SK-N-SH (cell line): ENCODE measurements around the gene UTP3. TPM values are rescaled to one million over a fixed set of nuclear protein-coding genes. Genes with fewer than 3 reads are reported as not detected.

Experiments
- CTCF ChIA-PET: fragments of 300-600, 350-600 bp; formaldehyde crosslinking; extraction: SDS; loops from one replicate; lab custom pipeline; 2021; lab: Yijun Ruan, JAX
- POLR2A ChIA-PET: fragments of 350-600 bp; sonication (Branson Sonifier 250); formaldehyde crosslinking; extraction: SDS; loops from one replicate; lab custom pipeline; 2020; ENCODE audit warnings: antibody characterized with exemption, inconsistent platforms; lab: Yijun Ruan, JAX
- DNase-seq: peaks from one replicate; pipeline ENCODE4 v3.0.0; 2012
- H2AFZ ChIP-seq: fragments of 200-600 bp; sonication (generic); 2 replicates; pipeline ENCODE4 v1.8.1; 2016; ENCODE audit warnings: antibody characterized with exemption, mild to moderate bottlenecking, low read depth
- H3F3A ChIP-seq: fragments of 200-600 bp; sonication (generic); replicated peaks from 2 replicates; pipeline ENCODE3; 2016; ENCODE audit warnings: antibody characterized with exemption, mild to moderate bottlenecking; ENCODE audit not compliant: insufficient read depth
- H3K27ac ChIP-seq, 2 experiments: fragments of 200-500 bp in 1 of 2; fragments of 200-600 bp in 1 of 2; sonication (Bioruptor generic) in 1 of 2; sonication (generic), shearing (Covaris generic) in 1 of 2; 2 replicates each; pipeline versions ENCODE4 v1.5.1 to v1.6.1; 2014 to 2016; ENCODE audit warnings: low read depth in 2 of 2, inconsistent platforms in 1 of 2, low read length in 1 of 2, mild to moderate bottlenecking in 1 of 2, mixed read lengths in 1 of 2
- H3K27me3 ChIP-seq: fragments of 200-600 bp; sonication (generic), shearing (Covaris generic); 2 replicates; pipeline ENCODE4 v1.6.1; 2016; ENCODE audit warnings: mixed run types; ENCODE audit not compliant: insufficient read depth
- H3K36me3 ChIP-seq, 2 experiments: fragments of 200-500 bp in 1 of 2; fragments of 200-600 bp in 1 of 2; sonication (Bioruptor generic) in 1 of 2; sonication (generic) in 1 of 2; replicated peaks in 1 of 2; 2 replicates each; pipeline versions ENCODE3 to v1.5.1; 2014 to 2016; ENCODE audit warnings: low read length in 1 of 2, mild to moderate bottlenecking in 1 of 2; ENCODE audit not compliant: insufficient read depth in 2 of 2, control insufficient read depth in 1 of 2
- H3K4me1 ChIP-seq, 2 experiments: fragments of 200-500 bp in 1 of 2; fragments of 200-600 bp in 1 of 2; sonication (Bioruptor generic) in 1 of 2; sonication (generic), shearing (Covaris generic) in 1 of 2; 2 replicates each; pipeline versions ENCODE4 v1.5.1 to v1.6.1; 2014 to 2016; ENCODE audit warnings: low read depth in 1 of 2, low read length in 1 of 2, mixed run types in 1 of 2; ENCODE audit not compliant: insufficient read depth in 2 of 2, control insufficient read depth in 1 of 2
- H3K4me2 ChIP-seq: fragments of 200-600 bp; sonication (generic), shearing (Covaris generic); 2 replicates; pipeline ENCODE4 v1.6.1; 2017; ENCODE audit warnings: mixed run types
- H3K4me3 ChIP-seq, 2 experiments: fragments of 200-500 bp in 1 of 2; fragments of 200-600 bp in 1 of 2; sonication (Bioruptor generic) in 1 of 2; sonication (generic), shearing (Covaris generic) in 1 of 2; 2 replicates each; pipeline versions ENCODE4 v1.5.1 to v1.8.1; 2014 to 2016; ENCODE audit warnings: low read depth in 2 of 2, inconsistent platforms in 1 of 2, low read length in 1 of 2, mild to moderate bottlenecking in 1 of 2, mixed read lengths in 1 of 2, moderate library complexity in 1 of 2
- H3K79me2 ChIP-seq: fragments of 200-600 bp; sonication (generic); 2 replicates; pipeline ENCODE4 v1.8.1; 2017; ENCODE audit warnings: mild to moderate bottlenecking; ENCODE audit not compliant: insufficient read depth
- H3K9ac ChIP-seq: fragments of 200-600 bp; sonication (generic); 2 replicates; pipeline ENCODE4 v1.6.1; 2017; ENCODE audit warnings: mixed run types
- H3K9me2 ChIP-seq: fragments of 200-600 bp; sonication (generic); 2 replicates; pipeline ENCODE4 v1.6.1; 2017; ENCODE audit warnings: mixed run types
- H3K9me3 ChIP-seq: fragments of 200-600 bp; sonication (generic); 2 replicates; pipeline ENCODE4 v1.6.1; 2017; ENCODE audit warnings: mixed run types, mild to moderate bottlenecking, moderate library complexity
- H4K20me1 ChIP-seq: fragments of 200-600 bp; sonication (generic); 2 replicates; pipeline ENCODE4 v1.6.1; 2017; ENCODE audit warnings: mild to moderate bottlenecking, mixed run types; ENCODE audit not compliant: insufficient read depth
- EZH2phosphoT487 ChIP-seq: fragments of 200-600 bp; sonication (generic); IDR thresholded peaks from 2 replicates; pipeline ENCODE4 v1.6.1; 2017; ENCODE audit warnings: low read depth, mixed run types, mild to moderate bottlenecking, antibody characterized with exemption, moderate library complexity, borderline replicate concordance
- FOXM1 ChIP-seq: IDR thresholded peaks from 2 replicates; pipeline ENCODE4 v1.4.0; 2012; ENCODE audit warnings: low read depth, mild to moderate bottlenecking
- GATA2 ChIP-seq: sonication (generic); formaldehyde crosslinking; IDR thresholded peaks from 2 replicates; pipeline ENCODE4 v1.5.0; 2020; ENCODE audit warnings: mild to moderate bottlenecking, missing genetic modification reagents
- MXI1 ChIP-seq: IDR thresholded peaks from 2 replicates; pipeline ENCODE4 v1.6.1; 2012; ENCODE audit warnings: mild to moderate bottlenecking, low read depth, low read length, improper control_type of control experiment
- NRF1 ChIP-seq: IDR thresholded peaks from 2 replicates; pipeline ENCODE4 v1.6.1; 2012; ENCODE audit warnings: low read depth, mild to moderate bottlenecking, low read length
- RAD21 ChIP-seq: IDR thresholded peaks from 2 replicates; pipeline ENCODE4 v1.6.1; 2012; ENCODE audit warnings: mild to moderate bottlenecking, low read length
- TCF12 ChIP-seq: IDR thresholded peaks from 2 replicates; pipeline ENCODE4 v1.4.0; 2012
- YY1 ChIP-seq: IDR thresholded peaks from 2 replicates; pipeline ENCODE4 v1.4.0; 2012; ENCODE audit warnings: low read depth, mild to moderate bottlenecking
- WGBS: methylation state at CpG from one replicate; pipeline ENCODE4 v1.1.6; 2017; ENCODE audit warnings: low lambda C conversion rate; 5-methylcytosine and 5-hydroxymethylcytosine counted together
- polyA plus RNA-seq, 3 experiments: library from polyadenylated mRNA; depleted of rRNA; stranded (reverse); fragments of >200 nt; gene quantifications; 2 replicates each; pipeline ENCODE4 v1.2.3, GENCODE V29; 2012
- TF ChIP-seq, protein P1 (sequence below): IDR thresholded peaks from 2 replicates; pipeline ENCODE4 v1.4.0; 2012; ENCODE audit warnings: low read depth, borderline replicate concordance
- TF ChIP-seq, protein P2 (sequence below): IDR thresholded peaks from 2 replicates; pipeline ENCODE4; 2012
- TF ChIP-seq, protein P3 (sequence below): IDR thresholded peaks from 2 replicates; pipeline ENCODE4 v1.6.1; 2012; ENCODE audit warnings: mild to moderate bottlenecking, low read depth, low read length, moderate library complexity
- TF ChIP-seq, protein P4 (sequence below): fragments of 200-600 bp; sonication (generic); IDR thresholded peaks from 2 replicates; pipeline ENCODE4 v1.6.1; 2017; ENCODE audit warnings: antibody characterized with exemption, mild to moderate bottlenecking, moderate library complexity
- TF ChIP-seq, protein P5 (sequence below): IDR thresholded peaks from 2 replicates; pipeline ENCODE4 v1.4.0; 2012; ENCODE audit warnings: low read depth, borderline replicate concordance

The UTP3 gene
- polyA plus RNA-seq, 1 of the 3 experiments (the other 2 are of a cell fraction): 36.9 TPM

DNA sequence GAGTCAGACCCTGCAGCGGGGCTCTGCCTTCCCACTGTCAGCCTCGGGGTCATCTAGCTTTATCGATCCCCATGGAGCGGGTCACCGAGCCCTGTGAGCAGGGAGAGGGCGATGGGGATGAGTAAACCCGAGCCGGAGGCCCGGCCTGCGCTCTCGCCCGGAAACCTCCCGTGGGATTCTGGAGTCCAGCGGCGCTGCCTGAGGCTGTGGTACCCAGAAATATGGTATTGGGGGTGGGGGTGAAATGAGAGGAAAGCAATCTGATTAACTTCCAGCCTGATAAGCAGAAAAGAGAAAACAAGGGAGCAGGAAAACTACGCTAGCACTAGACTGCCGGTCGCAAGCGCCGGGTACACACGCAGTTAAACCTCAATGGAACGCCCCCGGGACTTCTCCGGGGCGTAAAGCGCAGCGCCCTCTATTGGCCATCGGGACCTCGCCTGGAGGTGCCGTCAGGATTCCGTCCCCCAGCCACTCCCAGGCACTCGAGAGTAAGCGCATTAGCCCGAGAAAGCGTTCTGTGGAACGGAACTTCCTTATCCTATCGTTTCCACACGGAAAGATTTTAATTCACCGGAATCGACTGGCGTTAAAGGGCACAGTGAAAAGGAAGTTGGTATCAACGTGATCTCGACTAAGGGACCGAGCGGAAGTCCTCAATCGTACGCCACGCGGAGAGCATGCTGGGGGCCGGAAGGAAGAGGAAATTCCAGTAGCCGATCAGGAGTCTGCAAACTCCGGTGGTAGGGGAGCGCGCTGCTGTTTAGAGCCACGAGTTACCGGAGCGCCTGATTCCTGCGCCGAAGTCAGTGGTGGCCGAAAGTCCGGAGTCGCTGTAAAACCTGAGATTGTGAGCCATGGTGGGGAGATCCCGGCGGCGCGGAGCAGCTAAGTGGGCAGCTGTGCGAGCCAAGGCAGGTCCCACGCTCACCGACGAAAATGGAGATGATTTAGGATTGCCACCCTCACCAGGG lies at the start of gene UTP3 (continued):
- TF ChIP-seq, protein P1, sequence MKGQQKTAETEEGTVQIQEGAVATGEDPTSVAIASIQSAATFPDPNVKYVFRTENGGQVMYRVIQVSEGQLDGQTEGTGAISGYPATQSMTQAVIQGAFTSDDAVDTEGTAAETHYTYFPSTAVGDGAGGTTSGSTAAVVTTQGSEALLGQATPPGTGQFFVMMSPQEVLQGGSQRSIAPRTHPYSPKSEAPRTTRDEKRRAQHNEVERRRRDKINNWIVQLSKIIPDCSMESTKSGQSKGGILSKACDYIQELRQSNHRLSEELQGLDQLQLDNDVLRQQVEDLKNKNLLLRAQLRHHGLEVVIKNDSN: peak; percentile 80; the same call in 1 of the 2 replicates
- TF ChIP-seq FOXM1 (no peak), GATA2 (CRISPR knock-in tag) (peak; percentile 83), TCF12 (peak; percentile 57; the same call in 1 of the 2 replicates), NRF1 (peak; percentile 34; the same call in 1 of the 2 replicates), EZH2phosphoT487 (no peak)
- TF ChIP-seq, protein P2, sequence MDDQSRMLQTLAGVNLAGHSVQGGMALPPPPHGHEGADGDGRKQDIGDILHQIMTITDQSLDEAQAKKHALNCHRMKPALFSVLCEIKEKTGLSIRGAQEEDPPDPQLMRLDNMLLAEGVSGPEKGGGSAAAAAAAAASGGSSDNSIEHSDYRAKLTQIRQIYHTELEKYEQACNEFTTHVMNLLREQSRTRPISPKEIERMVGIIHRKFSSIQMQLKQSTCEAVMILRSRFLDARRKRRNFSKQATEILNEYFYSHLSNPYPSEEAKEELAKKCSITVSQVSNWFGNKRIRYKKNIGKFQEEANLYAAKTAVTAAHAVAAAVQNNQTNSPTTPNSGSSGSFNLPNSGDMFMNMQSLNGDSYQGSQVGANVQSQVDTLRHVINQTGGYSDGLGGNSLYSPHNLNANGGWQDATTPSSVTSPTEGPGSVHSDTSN: 0 out of 2 replicates have a peak, but pooled peaks have one; percentile 24
- TF ChIP-seq, protein P3, sequence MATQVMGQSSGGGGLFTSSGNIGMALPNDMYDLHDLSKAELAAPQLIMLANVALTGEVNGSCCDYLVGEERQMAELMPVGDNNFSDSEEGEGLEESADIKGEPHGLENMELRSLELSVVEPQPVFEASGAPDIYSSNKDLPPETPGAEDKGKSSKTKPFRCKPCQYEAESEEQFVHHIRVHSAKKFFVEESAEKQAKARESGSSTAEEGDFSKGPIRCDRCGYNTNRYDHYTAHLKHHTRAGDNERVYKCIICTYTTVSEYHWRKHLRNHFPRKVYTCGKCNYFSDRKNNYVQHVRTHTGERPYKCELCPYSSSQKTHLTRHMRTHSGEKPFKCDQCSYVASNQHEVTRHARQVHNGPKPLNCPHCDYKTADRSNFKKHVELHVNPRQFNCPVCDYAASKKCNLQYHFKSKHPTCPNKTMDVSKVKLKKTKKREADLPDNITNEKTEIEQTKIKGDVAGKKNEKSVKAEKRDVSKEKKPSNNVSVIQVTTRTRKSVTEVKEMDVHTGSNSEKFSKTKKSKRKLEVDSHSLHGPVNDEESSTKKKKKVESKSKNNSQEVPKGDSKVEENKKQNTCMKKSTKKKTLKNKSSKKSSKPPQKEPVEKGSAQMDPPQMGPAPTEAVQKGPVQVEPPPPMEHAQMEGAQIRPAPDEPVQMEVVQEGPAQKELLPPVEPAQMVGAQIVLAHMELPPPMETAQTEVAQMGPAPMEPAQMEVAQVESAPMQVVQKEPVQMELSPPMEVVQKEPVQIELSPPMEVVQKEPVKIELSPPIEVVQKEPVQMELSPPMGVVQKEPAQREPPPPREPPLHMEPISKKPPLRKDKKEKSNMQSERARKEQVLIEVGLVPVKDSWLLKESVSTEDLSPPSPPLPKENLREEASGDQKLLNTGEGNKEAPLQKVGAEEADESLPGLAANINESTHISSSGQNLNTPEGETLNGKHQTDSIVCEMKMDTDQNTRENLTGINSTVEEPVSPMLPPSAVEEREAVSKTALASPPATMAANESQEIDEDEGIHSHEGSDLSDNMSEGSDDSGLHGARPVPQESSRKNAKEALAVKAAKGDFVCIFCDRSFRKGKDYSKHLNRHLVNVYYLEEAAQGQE: peak; percentile 32; the same call in 1 of the 2 replicates

DNA sequence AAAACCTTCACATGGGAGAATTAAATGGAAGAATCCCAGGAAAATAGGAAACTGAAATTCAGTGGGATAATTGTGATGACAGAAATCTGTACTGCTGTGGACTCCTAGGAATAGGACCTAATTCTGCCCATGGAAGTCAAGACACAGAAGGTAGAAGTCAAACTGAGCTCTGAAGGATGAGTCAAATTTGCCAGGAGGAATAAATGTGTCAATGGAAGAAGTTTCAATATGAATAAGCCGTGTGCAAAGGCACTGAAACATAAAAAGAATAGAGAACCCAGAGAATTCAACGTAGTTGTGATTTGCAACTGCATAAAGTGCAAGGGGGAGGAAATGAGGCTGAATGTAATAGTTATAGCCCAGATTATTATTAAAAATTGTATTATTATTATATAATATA lies 48.1 kb upstream of the UTP3 start:
- ChIA-PET CTCF (no interaction called here), POLR2A (no interaction called here)
- H3K9me2 ChIP-seq: no peaks in the 10 kb centered on the region
- no peak for DNase-seq
- H3K36me3 ChIP-seq: no peaks in the 10 kb centered on the region
- no peaks in the 10 kb centered on the region; the same call in 1 of the 2 replicates for H3K27me3 ChIP-seq
- no peak overlapping the region for H3K4me3 ChIP-seq
- no peaks in the 10 kb centered on the region; a peak in 1 of 4 replicates for H3K4me1 ChIP-seq
- H3K79me2 ChIP-seq: no peaks in the 10 kb centered on the region
- WGBS: 17% methylated on average over 2 of the region's 2 CpGs
- no peaks in the 10 kb centered on the region for H3F3A ChIP-seq
- no peak overlapping the region for H3K4me2 ChIP-seq
- no peak overlapping the region for H3K27ac ChIP-seq
- no peak overlapping the region for H3K9ac ChIP-seq
- no peaks in the 10 kb centered on the region for H3K9me3 ChIP-seq
- no peaks in the 10 kb centered on the region for H4K20me1 ChIP-seq
- TF ChIP-seq, protein P4, sequence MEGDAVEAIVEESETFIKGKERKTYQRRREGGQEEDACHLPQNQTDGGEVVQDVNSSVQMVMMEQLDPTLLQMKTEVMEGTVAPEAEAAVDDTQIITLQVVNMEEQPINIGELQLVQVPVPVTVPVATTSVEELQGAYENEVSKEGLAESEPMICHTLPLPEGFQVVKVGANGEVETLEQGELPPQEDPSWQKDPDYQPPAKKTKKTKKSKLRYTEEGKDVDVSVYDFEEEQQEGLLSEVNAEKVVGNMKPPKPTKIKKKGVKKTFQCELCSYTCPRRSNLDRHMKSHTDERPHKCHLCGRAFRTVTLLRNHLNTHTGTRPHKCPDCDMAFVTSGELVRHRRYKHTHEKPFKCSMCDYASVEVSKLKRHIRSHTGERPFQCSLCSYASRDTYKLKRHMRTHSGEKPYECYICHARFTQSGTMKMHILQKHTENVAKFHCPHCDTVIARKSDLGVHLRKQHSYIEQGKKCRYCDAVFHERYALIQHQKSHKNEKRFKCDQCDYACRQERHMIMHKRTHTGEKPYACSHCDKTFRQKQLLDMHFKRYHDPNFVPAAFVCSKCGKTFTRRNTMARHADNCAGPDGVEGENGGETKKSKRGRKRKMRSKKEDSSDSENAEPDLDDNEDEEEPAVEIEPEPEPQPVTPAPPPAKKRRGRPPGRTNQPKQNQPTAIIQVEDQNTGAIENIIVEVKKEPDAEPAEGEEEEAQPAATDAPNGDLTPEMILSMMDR: no peak
- TF ChIP-seq RAD21 (no peak), MXI1 (no peak), YY1 (no peak)
- TF ChIP-seq, protein P5, sequence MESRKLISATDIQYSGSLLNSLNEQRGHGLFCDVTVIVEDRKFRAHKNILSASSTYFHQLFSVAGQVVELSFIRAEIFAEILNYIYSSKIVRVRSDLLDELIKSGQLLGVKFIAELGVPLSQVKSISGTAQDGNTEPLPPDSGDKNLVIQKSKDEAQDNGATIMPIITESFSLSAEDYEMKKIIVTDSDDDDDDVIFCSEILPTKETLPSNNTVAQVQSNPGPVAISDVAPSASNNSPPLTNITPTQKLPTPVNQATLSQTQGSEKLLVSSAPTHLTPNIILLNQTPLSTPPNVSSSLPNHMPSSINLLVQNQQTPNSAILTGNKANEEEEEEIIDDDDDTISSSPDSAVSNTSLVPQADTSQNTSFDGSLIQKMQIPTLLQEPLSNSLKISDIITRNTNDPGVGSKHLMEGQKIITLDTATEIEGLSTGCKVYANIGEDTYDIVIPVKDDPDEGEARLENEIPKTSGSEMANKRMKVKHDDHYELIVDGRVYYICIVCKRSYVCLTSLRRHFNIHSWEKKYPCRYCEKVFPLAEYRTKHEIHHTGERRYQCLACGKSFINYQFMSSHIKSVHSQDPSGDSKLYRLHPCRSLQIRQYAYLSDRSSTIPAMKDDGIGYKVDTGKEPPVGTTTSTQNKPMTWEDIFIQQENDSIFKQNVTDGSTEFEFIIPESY: no peak
- TF ChIP-seq, protein P3: no peak
- H2AFZ ChIP-seq: 0 out of 2 replicates have a peak overlapping the region, but pooled peaks have one; percentile 18
